ENCODE results near the gene BACH2.

- TF ChIP-seq POLR2AphosphoS5 (IDR thresholded peaks at IDR 0.05; ENCODE audit: low read depth, low read length) (no peak), ZBTB33 (IDR thresholded peaks at IDR 0.05; ENCODE audit: extremely low read depth, insufficient replicate concordance, low read length) (no peak), CTCF (IDR thresholded peaks at IDR 0.05 in 2 of 3, conservative IDR thresholded peaks at IDR 0.05 in 1 of 3; ENCODE audit: borderline replicate concordance in 1 of 3, insufficient read depth in 1 of 3, low read depth in 2 of 3, low read length in 2 of 3) (no peak), POLR2A (IDR thresholded peaks at IDR 0.05; ENCODE audit: borderline replicate concordance, extremely low read depth, insufficient read depth, insufficient read length) (no peak), JUND (IDR thresholded peaks at IDR 0.05) (no peak), EZH2phosphoT487 (IDR thresholded peaks at IDR 0.05; ENCODE audit: borderline replicate concordance) (no peak), ZNF274 (IDR thresholded peaks at IDR 0.05; ENCODE audit: low read depth, low read length) (no peak), YY1 (IDR thresholded peaks at IDR 0.05; ENCODE audit: extremely low read depth, insufficient replicate concordance, low read depth, low read length) (no peak), MAX (IDR thresholded peaks at IDR 0.05) (no peak)
Observed at GRCh38 chr6:90035047-90035723, 261.5 kb downstream of the BACH2 start.

Data from HCT116 (cell line).